NOMO-1 treated with DMSO at 0.1 percent for 48 hours (cell line): Measurements from ENCODE around the gene TEX44.
A peak's percentile ranks its signal among the peaks of the same experiment; 100 is the strongest.
"Not testable (repeated sequence)": the region's sequence is repeated elsewhere in the genome, so short reads cannot be mapped to it uniquely, and the experiment has no call there.

Experiments
- DNase-seq: peaks from one replicate; lab custom pipeline; 2025; ENCODE audit not compliant: unreplicated experiment; lab: John Stamatoyannopoulos, UW

Gene TEX44

GRCh38 chr2:231570915-231571314 is 21.7 kb upstream of the TEX44 start:
- not testable (repeated sequence) for DNase-seq

GRCh38 chr2:231571661-231572191 is 20.9 kb upstream of the TEX44 start:
- no peak for DNase-seq

DNA sequence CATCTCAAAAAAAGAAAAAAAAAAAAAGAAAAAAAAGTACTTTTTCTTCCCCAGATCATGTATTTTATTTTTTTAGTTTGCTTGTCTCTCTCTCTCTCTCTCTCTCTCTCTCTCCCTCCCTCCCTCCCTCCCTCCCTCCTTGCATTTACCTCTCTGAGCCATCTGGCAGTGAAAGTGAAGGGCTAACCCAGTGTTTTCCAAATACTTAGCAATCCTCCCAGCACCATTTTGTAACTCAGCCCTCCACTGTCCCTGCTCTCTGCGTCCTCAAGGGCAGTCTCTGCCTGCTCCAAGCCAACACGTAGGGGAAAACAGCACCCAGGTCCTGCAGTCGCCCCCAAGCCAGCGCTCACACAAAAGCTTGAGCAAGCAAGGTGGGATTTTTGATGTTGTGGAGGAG is 19.6 kb upstream of the TEX44 start:
- DNase-seq = no peak

- no peak for DNase-seq
These were observed 18.8 kb upstream of the TEX44 start for GRCh38 chr2:231573698-231574421.

DNA sequence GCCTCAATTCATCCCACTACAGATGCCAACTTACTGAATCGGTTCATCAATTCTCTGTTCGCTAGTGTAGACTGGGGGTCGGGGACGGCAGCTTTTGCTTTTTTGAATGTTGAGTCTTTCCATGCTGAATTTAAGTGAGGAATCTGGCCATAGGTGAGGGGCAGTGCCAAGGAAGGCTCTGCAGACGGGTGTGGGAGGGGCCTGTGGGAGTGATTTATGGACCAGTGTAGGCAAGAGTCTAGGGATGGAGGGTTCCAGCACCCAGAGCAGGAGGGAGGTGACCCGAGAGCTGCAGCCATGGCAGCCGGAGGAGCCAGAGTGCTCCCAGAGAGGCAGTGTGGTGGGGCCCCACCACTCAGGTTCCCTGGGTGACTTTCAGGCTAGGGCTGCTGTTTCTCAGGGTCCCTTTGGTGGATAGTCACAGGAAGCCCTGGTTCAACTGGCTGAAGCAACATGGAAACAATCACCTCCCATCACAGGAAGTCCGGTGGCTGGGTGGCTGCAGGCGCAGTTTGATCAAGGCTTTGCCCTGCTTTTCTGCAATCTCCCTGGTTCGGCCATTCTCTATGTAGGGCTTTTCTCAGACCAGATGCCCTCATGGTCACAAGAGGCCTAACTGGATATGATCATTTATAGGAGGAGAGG is 16.9 kb upstream of the TEX44 start:
- DNase-seq = no peak

GRCh38 chr2:231576465-231576864 is 16.2 kb upstream of the TEX44 start:
- DNase-seq = no peak

DNA sequence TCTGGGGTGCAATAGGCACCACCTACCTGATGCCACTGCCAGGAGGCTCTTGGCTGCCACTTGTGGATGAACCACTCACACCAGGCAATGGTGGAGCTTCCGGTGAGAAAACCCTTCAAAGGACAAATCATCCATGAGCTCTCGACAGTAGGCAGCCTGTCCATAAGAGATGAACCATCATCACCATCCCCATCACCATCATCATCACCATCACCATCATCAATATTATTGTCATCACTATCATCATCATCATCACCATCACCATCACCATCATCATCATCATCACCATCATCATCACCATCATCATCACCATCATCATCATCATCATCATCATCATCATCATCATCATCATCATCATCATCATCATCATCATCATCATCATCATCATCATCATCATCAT is 14.0 kb upstream of the TEX44 start:
- not testable (repeated sequence) for DNase-seq

- no peak for DNase-seq
These were observed 13.1 kb upstream of the TEX44 start for GRCh38 chr2:231579560-231579959.

DNA sequence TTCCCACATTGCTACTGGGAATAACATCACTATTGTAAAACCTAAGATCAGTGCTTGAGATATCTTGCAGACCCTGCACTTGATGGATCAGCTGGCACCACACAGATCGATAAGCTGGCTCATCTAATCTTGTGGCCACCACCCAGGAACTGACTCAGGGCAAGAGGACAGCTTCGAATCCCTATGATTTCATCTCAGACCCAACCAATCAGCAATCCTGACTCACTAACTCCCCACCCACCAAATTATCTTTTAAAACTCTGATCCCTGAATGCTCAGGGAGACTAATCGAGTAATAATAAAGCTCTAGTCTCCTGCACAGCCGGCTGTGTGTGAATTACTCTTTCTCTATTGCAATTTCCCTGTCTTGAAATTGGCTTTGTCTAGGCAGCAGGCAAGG is 11.3 kb upstream of the TEX44 start:
- DNase-seq = no peak

DNA sequence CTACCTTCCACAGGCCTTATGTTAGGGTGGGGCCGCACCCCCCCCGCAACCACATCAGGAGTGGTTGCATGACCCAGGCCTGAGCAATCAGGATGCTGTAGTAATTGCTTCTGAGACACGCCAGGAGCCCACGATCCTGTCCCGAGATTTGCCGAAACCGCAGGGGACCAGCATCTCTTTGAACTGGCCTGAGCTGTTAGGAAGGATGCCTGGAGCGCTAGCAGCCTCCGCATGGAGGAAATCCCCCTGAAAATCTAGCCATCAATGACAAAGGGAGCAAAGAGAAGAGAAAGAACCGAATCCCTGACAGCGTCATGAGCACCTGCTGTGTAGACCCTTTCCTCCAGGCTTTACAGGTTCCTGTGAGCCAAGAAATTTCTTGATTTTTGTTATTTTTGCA is 8.7 kb upstream of the TEX44 start:
- DNase-seq = no peak

DNA sequence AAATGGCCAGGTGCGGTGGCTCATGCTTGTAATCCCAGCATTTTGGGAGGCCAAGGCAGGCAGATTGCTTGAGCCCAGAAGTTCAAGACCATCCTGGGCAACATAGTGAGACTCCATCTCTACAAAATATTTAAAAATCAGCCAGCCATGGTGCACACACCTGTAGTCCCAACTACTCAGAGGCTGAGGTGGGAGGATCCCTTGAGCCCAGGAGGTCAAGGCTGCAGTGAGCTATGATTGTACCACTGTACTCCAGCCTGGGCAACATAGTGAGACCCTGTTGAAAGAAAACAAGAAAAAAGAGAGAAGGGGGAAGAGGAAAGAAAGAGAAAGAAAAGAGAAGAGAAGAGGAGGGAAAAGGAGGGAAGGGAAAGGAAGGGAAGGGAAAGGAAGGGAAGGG is 4.9 kb upstream of the TEX44 start:
- not testable (repeated sequence) for DNase-seq

DNA sequence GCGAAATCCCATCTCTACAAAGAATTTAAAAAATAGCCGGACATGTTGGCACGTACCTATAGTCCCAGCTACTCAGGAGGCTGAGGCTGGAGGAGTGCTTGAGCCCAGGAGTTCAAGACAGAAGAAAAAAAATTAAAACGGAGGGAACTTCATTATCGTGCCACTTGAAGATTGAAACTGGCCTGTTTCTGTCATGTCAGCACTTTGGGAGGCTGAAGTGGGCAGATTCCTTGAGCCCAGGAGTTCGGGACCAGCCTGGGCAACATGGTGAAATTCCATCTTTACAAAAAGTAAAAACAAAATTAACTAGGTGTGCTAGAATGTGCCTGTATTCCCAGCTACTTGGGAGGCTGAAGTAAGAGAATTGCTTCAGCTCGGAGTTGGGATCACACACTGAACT is 3.0 kb upstream of the TEX44 start:
- DNase-seq = no peak

DNA sequence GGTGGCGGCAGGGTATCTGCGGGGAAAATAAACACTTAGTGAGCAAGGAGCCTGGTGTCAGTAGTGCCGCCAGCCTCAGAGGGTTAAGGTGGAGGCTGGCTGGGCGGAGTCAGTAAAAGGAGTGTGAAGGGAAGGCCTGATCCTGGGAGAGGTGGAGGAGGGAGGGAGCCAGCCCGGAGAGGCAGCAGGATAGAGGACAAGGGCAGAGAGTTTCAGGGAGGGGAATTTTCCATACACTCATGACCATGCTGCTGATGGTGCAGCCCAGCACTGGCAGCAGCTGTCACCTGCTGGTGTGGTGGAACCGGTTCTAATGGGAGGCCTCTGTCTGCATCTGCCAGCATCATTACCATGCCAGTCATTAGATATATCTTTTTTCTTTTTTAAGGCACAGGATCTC is 2.0 kb upstream of the TEX44 start:
- no peak for DNase-seq

DNA sequence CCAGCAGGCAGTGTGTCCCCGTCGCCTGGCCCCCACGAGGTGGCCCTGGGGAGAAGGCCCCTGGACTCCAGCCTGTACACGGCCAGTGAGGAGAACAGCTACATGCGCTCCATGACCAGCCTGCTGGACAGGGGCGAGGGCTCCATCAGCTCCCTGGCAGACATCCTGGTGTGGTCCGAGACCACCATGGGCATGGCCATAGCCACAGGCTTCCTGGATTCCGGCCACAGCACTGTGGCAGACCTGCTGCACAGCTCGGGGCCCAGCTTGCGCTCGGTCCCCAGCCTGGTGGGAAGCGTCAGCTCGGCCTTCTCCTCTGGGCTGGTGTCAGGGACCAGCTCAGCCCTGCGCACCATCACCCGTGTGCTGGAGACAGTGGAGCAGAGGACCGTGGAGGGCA is 1.0 kb downstream of the TEX44 start:
- no peak for DNase-seq

DNA sequence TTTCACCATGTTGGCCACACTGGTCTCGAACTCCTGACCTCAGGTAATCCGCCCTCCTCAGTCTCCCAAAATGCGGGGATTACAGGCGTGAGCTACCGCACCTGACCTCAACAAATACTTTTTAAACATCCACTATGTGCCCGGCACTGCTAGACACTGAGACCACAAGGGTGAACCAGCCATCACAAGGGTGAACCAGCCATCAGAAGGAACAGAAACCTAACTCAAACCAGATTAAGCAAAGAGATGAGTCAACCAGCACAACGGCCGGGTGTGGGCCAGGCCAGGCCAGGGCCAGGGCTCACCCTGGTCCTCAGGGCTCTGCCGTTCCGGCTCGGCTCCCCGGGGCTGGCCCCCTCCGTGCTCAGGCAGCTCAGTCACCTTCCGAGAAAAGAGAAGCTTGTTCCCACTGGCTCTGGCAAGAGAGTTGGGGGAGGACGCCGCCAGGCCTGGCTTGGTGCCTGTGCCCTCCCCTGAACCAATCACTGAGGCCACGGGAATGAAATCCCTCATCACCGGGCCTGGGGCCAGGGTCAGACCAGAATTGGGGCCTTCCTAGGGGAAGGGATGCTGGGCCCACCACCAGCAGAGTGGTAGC is 4.4 kb downstream of the TEX44 start:
- peak; percentile 85 for DNase-seq

DNA sequence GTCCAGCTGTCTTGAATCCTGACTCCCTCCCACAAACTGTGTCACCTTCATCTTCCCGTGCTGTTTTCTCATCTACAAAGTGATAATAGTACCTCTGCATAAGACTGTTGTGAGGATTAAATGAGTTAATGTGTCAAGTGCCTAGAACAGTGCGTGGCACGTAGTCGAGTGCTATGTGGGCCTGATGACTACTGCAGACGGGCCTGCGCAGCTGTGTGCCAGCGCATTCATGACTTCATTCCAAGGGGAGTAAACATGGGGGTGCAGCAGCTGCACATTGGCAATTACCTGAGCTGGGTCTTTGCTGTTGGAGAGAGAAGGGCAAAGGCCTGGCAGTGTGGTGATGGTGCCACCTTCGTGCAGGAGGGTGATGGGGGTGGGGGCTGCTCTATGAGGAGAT is 5.0 kb downstream of the TEX44 start:
- DNase-seq = no peak

GRCh38 chr2:231600619-231601355 is 8.1 kb downstream of the TEX44 start:
- no peak for DNase-seq

GRCh38 chr2:231601356-231602229 is 8.9 kb downstream of the TEX44 start:
- DNase-seq = peak; percentile 77

DNA sequence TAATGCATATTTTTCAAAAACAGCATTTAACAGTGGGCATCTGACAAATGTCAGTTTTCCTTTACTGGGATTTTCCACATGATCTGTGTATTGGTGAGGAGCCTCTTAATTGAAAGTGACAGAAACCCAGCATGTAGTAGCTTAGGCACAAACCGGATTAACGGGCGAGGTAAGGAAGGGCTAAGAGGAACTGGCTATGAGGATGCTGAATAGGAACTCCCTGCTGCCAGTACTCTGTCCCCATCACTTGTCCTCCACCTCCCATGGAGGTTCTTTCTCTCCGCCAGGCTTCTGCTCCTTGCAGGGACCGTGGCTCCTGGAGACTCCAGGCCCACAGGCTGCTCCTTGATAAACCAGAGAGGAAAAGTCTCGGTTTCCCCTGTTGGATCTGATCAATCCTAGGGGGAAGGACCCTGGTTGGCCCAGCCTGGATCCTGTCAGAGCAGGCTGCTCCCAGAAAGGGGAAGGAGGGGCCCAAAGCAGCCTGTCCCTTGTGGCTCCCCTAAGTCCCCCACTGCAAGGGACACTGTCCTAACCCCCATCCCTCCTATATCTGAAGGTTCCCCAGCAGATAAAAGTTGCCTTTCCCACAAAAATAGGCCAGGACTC is 10.3 kb downstream of the TEX44 start:
- no peak for DNase-seq

- no peak for DNase-seq
These were observed 11.5 kb downstream of the TEX44 start for GRCh38 chr2:231604101-231604684.
